Measurements from ENCODE around the gene SLC9A1.

GRCh38 chr1:27135541-27136235, 19.2 kb downstream of the SLC9A1 start:
- TF ChIP-seq, protein P1, sequence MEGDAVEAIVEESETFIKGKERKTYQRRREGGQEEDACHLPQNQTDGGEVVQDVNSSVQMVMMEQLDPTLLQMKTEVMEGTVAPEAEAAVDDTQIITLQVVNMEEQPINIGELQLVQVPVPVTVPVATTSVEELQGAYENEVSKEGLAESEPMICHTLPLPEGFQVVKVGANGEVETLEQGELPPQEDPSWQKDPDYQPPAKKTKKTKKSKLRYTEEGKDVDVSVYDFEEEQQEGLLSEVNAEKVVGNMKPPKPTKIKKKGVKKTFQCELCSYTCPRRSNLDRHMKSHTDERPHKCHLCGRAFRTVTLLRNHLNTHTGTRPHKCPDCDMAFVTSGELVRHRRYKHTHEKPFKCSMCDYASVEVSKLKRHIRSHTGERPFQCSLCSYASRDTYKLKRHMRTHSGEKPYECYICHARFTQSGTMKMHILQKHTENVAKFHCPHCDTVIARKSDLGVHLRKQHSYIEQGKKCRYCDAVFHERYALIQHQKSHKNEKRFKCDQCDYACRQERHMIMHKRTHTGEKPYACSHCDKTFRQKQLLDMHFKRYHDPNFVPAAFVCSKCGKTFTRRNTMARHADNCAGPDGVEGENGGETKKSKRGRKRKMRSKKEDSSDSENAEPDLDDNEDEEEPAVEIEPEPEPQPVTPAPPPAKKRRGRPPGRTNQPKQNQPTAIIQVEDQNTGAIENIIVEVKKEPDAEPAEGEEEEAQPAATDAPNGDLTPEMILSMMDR (IDR thresholded peaks at IDR 0.05), result peak in 1 of 12 donors; percentile 8
- TF ChIP-seq POLR2A (IDR thresholded peaks at IDR 0.05), result no peak
